Neural crest cell (in vitro differentiated cells): Measurements from ENCODE around the gene TOR1A. TPM values are rescaled to one million over a fixed set of nuclear protein-coding genes. Genes with fewer than 3 reads are reported as not detected.

ENCODE experiments used
- DNase-seq: peaks from one replicate; pipeline ENCODE4 v3.0.0; 2021; ENCODE audit warnings: low read depth, mixed read lengths, low spot score
- H3K27ac Mint-ChIP-seq: one replicate; pipeline ENCODE4 v1.8.0; 2021; ENCODE audit warnings: mild to moderate bottlenecking, mixed read lengths; ENCODE audit not compliant: unreplicated experiment
- H3K27me3 Mint-ChIP-seq: 2 replicates; pipeline ENCODE4 v1.8.0; 2021; ENCODE audit warnings: low read depth, mild to moderate bottlenecking, mixed read lengths
- H3K36me3 Mint-ChIP-seq: 2 replicates; pipeline ENCODE4 v1.8.0; 2021; ENCODE audit warnings: low read depth, mild to moderate bottlenecking, mixed read lengths
- H3K4me1 Mint-ChIP-seq: 2 replicates; pipeline ENCODE4 v1.8.0; 2021; ENCODE audit warnings: mixed read lengths
- H3K4me3 Mint-ChIP-seq: one replicate; pipeline ENCODE4 v1.8.0; 2021; ENCODE audit warnings: mild to moderate bottlenecking, mixed read lengths
- H3K9me3 Mint-ChIP-seq: 2 replicates; pipeline ENCODE4 v1.8.0; 2021; ENCODE audit warnings: mixed read lengths
- total RNA-seq: library from RNA; stranded (reverse); gene quantifications from 2 replicates; pipeline ENCODE4 v1.2.1, GENCODE V29; 2021
- TF ChIP-seq, protein P1 (sequence below): fragments of 200-600 bp; sonication (generic); conservative IDR thresholded peaks from 2 replicates; pipeline ENCODE4 v1.5.0; 2021; ENCODE audit warnings: antibody characterized with exemption, mild to moderate bottlenecking

Gene TOR1A
- total RNA-seq, 1 donor from 2014 or later, result 40.5 TPM

DNA sequence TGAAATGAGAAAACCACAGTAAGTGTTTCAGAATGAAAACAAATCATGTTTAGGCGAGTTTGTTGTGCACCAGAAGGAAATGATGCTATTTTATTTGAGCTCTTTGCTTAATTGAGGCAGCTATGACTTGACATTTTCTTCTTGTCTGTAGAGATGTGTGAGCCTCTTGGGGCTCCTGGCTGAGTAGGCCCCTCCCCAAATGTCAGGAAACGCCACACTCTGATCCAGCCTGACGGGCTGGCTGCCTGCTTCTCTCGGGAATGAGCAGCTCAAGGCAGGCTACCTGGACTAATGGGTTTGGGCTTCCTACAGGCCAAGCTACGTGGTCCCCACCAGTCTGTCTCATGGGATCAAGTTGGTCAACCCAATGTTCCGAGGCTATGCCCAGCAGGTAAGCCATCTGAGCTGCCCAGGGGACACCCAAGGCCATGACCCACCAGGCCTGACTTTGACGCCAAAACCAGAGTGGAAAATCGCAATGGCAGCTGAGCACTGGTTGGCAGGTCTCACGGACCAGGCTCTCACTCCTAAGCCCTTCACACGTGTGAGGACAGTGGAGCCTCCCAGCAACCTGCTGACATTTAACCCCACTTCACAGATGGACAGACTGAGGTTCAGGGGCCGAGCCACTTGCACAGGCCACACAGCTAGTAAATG, 41.2 kb upstream of the TOR1A start:
- H3K27ac Mint-ChIP-seq, result no peak overlapping the region
- no peaks in the 10 kb centered on the region for H3K9me3 Mint-ChIP-seq
- peaks cover 7% of the 10 kb centered on the region for H3K36me3 Mint-ChIP-seq
- peaks cover 4% of the 10 kb centered on the region for H3K4me1 Mint-ChIP-seq
- no peak for DNase-seq
- no peak overlapping the region for H3K4me3 Mint-ChIP-seq
- TF ChIP-seq, protein P1, sequence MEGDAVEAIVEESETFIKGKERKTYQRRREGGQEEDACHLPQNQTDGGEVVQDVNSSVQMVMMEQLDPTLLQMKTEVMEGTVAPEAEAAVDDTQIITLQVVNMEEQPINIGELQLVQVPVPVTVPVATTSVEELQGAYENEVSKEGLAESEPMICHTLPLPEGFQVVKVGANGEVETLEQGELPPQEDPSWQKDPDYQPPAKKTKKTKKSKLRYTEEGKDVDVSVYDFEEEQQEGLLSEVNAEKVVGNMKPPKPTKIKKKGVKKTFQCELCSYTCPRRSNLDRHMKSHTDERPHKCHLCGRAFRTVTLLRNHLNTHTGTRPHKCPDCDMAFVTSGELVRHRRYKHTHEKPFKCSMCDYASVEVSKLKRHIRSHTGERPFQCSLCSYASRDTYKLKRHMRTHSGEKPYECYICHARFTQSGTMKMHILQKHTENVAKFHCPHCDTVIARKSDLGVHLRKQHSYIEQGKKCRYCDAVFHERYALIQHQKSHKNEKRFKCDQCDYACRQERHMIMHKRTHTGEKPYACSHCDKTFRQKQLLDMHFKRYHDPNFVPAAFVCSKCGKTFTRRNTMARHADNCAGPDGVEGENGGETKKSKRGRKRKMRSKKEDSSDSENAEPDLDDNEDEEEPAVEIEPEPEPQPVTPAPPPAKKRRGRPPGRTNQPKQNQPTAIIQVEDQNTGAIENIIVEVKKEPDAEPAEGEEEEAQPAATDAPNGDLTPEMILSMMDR, result no peak
- no peaks in the 10 kb centered on the region for H3K27me3 Mint-ChIP-seq

DNA sequence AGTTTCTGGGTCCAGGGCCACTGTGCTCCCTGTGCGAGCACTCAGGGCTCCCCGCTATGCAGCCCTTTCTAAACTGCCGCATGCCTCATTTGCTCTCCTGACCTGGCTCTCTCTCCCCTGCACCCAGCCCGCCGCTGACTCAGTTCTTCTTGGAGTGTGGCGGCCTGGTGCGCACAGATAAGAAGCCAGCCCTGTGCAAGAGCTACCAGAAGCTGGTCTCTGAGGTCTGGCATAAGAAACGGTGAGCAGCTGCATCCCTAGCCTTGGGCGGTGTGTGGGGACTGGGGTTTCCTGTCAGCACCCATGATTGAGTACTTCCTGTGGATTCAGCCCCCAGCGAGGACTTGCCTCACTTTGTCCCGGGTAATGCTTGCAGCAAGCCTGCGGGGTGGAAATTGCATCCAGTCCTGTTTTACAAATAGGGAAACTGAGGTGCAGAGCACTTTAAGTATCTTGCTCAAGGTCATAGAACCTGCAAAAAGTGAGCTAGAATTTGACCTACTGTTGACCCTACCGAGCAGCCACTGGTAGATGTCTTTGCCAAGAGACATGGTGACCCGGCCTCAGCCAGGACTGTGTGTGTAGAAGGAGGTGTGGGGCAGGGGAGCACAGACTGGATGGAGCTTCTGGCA, 39.2 kb upstream of the TOR1A start:
- TF ChIP-seq, protein P1, result no peak
- DNase-seq, result no peak
- Mint-ChIP-seq H3K9me3 (no peaks in the 10 kb centered on the region), H3K27me3 (no peaks in the 10 kb centered on the region), H3K27ac (no peak overlapping the region), H3K4me1 (no peaks in the 10 kb centered on the region), H3K4me3 (no peak overlapping the region), H3K36me3 (peaks cover 7% of the 10 kb centered on the region)

- no peak for DNase-seq
- Mint-ChIP-seq H3K36me3 (peaks cover 7% of the 10 kb centered on the region), H3K9me3 (no peaks in the 10 kb centered on the region), H3K27me3 (no peaks in the 10 kb centered on the region), H3K27ac (no peak overlapping the region), H3K4me1 (no peaks in the 10 kb centered on the region), H3K4me3 (no peak overlapping the region)
- TF ChIP-seq, protein P1, result no peak
Measured at GRCh38 chr9:129861447-129861827, 37.5 kb upstream of the TOR1A start.

- TF ChIP-seq, protein P1, result no peak
- Mint-ChIP-seq H3K36me3 (peaks cover 7% of the 10 kb centered on the region), H3K4me3 (no peak overlapping the region), H3K27me3 (no peaks in the 10 kb centered on the region), H3K9me3 (no peaks in the 10 kb centered on the region), H3K27ac (peak overlapping the region; percentile 88), H3K4me1 (no peaks in the 10 kb centered on the region)
- no peak for DNase-seq
Measured at GRCh38 chr9:129860653-129861446, 36.9 kb upstream of the TOR1A start.

- Mint-ChIP-seq H3K4me3 (no peak overlapping the region), H3K36me3 (peaks cover 7% of the 10 kb centered on the region), H3K27me3 (no peaks in the 10 kb centered on the region), H3K4me1 (no peaks in the 10 kb centered on the region), H3K9me3 (no peaks in the 10 kb centered on the region), H3K27ac (no peak overlapping the region)
- TF ChIP-seq, protein P1, result no peak
- DNase-seq, result no peak
Measured at GRCh38 chr9:129858167-129858962, 34.4 kb upstream of the TOR1A start.
